CD8-positive, alpha-beta memory T cell (primary cell): ENCODE data around the gene NAPB. TPM values are rescaled to one million over a fixed set of nuclear protein-coding genes. Genes with fewer than 3 reads are reported as not detected.

Experiments
- CTCF ChIA-PET: fragments of 350-600 bp; sonication (Branson Sonifier 250); formaldehyde crosslinking; loops from one replicate; lab custom pipeline; 2021; ENCODE audit warnings: antibody characterized with exemption; lab: Charles Lee
- POLR2A ChIA-PET: fragments of 350-600 bp; sonication (Branson Sonifier 250); formaldehyde crosslinking; loops from one replicate; lab custom pipeline; 2021; ENCODE audit warnings: antibody characterized with exemption; lab: Charles Lee
- DNase-seq, 5 donors: peaks; one replicate each; pipeline versions ENCODE4 v3.0.0 to v3.0.0-alpha.2; 2020 to 2022; ENCODE audit warnings: mixed read lengths in 1 of 5
- H3K27ac ChIP-seq: one replicate; pipeline ENCODE4 v1.7.0; 2013; ENCODE audit warnings: low read depth, mild to moderate bottlenecking, low read length, moderate library complexity
- H3K27me3 ChIP-seq: 2 replicates; pipeline ENCODE4 v1.7.0; 2013; ENCODE audit warnings: low read length, mild to moderate bottlenecking; ENCODE audit not compliant: insufficient read depth, poor library complexity, severe bottlenecking
- H3K36me3 ChIP-seq: 2 replicates; pipeline ENCODE4 v1.7.0; 2013; ENCODE audit warnings: mild to moderate bottlenecking, low read length, moderate library complexity; ENCODE audit not compliant: insufficient read depth
- H3K4me1 ChIP-seq: 2 replicates; pipeline ENCODE4 v1.7.0; 2013; ENCODE audit warnings: mild to moderate bottlenecking, low read length, moderate library complexity; ENCODE audit not compliant: insufficient read depth
- H3K4me3 ChIP-seq: 2 replicates; pipeline ENCODE4 v1.7.0; 2013; ENCODE audit warnings: mild to moderate bottlenecking, low read length
- H3K9me3 ChIP-seq: 2 replicates; pipeline ENCODE4 v1.7.0; 2013; ENCODE audit warnings: mild to moderate bottlenecking, low read length
- H3K27ac Mint-ChIP-seq, 8 donors: one replicate each; pipeline ENCODE4 v1.8.0; 2020 to 2021; ENCODE audit warnings: mixed read lengths in 8 of 8, mild to moderate bottlenecking in 6 of 8, inconsistent platforms in 3 of 8, moderate library complexity in 3 of 8
- H3K27me3 Mint-ChIP-seq, 2 donors: one replicate each; pipeline ENCODE4 v1.8.0; 2020 to 2021; ENCODE audit warnings: mixed read lengths in 2 of 2, mild to moderate bottlenecking in 1 of 2, moderate library complexity in 1 of 2
- H3K36me3 Mint-ChIP-seq, 3 donors: one replicate each; pipeline ENCODE4 v1.8.0; 2020 to 2021; ENCODE audit warnings: mixed read lengths in 3 of 3, inconsistent platforms in 1 of 3, mild to moderate bottlenecking in 1 of 3
- H3K4me1 Mint-ChIP-seq, 3 donors: one replicate each; pipeline ENCODE4 v1.8.0; 2020 to 2021; ENCODE audit warnings: mixed read lengths in 3 of 3, inconsistent platforms in 1 of 3, mild to moderate bottlenecking in 1 of 3
- H3K4me3 Mint-ChIP-seq, 7 donors: one replicate each; pipeline ENCODE4 v1.8.0; 2020 to 2021; ENCODE audit warnings: mixed read lengths in 7 of 7, mild to moderate bottlenecking in 6 of 7, moderate library complexity in 4 of 7, inconsistent platforms in 2 of 7
- H3K9me3 Mint-ChIP-seq, 5 donors: one replicate each; pipeline ENCODE4 v1.8.0; 2020 to 2022; ENCODE audit warnings: mixed read lengths in 5 of 5, mild to moderate bottlenecking in 3 of 5, moderate library complexity in 2 of 5, inconsistent platforms in 1 of 5
- polyA plus RNA-seq: library from polyadenylated mRNA; unstranded; fragments of 300-500 nt; fragmentation: Illumina TruSeq; gene quantifications from one replicate; pipeline ENCODE4 v1.2.3, GENCODE V29; 2021
- total RNA-seq, 2 experiments: library from RNA; stranded (reverse); gene quantifications; one replicate each; pipeline ENCODE4 v1.2.3, GENCODE V29; 2021

NAPB gene
- total and polyA plus RNA-seq, 3 experiments from 2014 or later, result 5.2 to 7.6 (median 7.4) TPM

GRCh38 chr20:23437126-23437899 is 16.0 kb upstream of the NAPB start:
- Mint-ChIP-seq H3K4me3 (no peak overlapping the region), H3K27ac (peak overlapping the region in 1 of 8 donors; percentile 33), H3K4me1 (peaks cover 0 to 4% (median 0%) of the 10 kb centered on the region in 3 donors), H3K36me3 (no peaks in the 10 kb centered on the region), H3K27me3 (peaks cover 0 to 2% of the 10 kb centered on the region in 2 donors), H3K9me3 (no peaks in the 10 kb centered on the region)
- Histone ChIP-seq H3K4me1 (no peaks in the 10 kb centered on the region), H3K27me3 (no peaks in the 10 kb centered on the region), H3K27ac (no peak overlapping the region), H3K36me3 (no peaks in the 10 kb centered on the region), H3K4me3 (no peak overlapping the region), H3K9me3 (no peaks in the 10 kb centered on the region)
- DNase-seq, result no peak
- ChIA-PET CTCF (interaction anchor here (1.0 kb wide), 1 partner anchor 10 kb away, joined by 5 read pairs; no protein-coding TSS in a partner anchor), POLR2A (interaction anchor here (0.6 to 0.7 kb wide), 2 partner anchors 13 to 90 kb away, joined by 3 read pairs; no protein-coding TSS in a partner anchor)

GRCh38 chr20:23436681-23437080 is 15.4 kb upstream of the NAPB start:
- Mint-ChIP-seq H3K36me3 (no peaks in the 10 kb centered on the region), H3K4me3 (no peak overlapping the region), H3K9me3 (no peaks in the 10 kb centered on the region), H3K4me1 (peaks cover 0 to under 1% (median 0%) of the 10 kb centered on the region in 3 donors), H3K27me3 (peaks cover 0 to under 1% of the 10 kb centered on the region in 2 donors), H3K27ac (no peak overlapping the region)
- CTCF ChIA-PET, result interaction anchor here (1.0 kb wide), 1 partner anchor 10 kb away, joined by 5 read pairs; no protein-coding TSS in a partner anchor
- Histone ChIP-seq H3K4me1 (no peaks in the 10 kb centered on the region), H3K4me3 (no peak overlapping the region), H3K27me3 (no peaks in the 10 kb centered on the region), H3K27ac (no peak overlapping the region), H3K36me3 (no peaks in the 10 kb centered on the region), H3K9me3 (no peaks in the 10 kb centered on the region)
- POLR2A ChIA-PET, result interaction anchor here (0.6 kb wide), 1 partner anchor 90 kb away, joined by 3 read pairs; no protein-coding TSS in a partner anchor
- DNase-seq, result no peak

- CTCF ChIA-PET, result interaction anchor here (1.0 kb wide), 1 partner anchor 11 kb away, joined by 5 read pairs; no protein-coding TSS in a partner anchor
These were observed 14.6 kb upstream of the NAPB start for GRCh38 chr20:23435626-23436539.

GRCh38 chr20:23434521-23435313 is 13.4 kb upstream of the NAPB start:
- Mint-ChIP-seq H3K36me3 (no peaks in the 10 kb centered on the region), H3K27me3 (no peaks in the 10 kb centered on the region), H3K27ac (no peak overlapping the region), H3K4me3 (no peak overlapping the region), H3K9me3 (no peaks in the 10 kb centered on the region), H3K4me1 (no peaks in the 10 kb centered on the region)
- no peak for DNase-seq
- CTCF ChIA-PET, result no interaction called here
- H3K9me3 ChIP-seq, result no peaks in the 10 kb centered on the region
- no peak overlapping the region for H3K4me3 ChIP-seq
- H3K27me3 ChIP-seq, result no peaks in the 10 kb centered on the region
- POLR2A ChIA-PET, result no interaction called here
- H3K36me3 ChIP-seq, result no peaks in the 10 kb centered on the region
- H3K27ac ChIP-seq, result no peak overlapping the region
- H3K4me1 ChIP-seq, result no peaks in the 10 kb centered on the region

More at GRCh38 chr20:23435626-23436539, 14.6 kb upstream of the NAPB start:
- H3K9me3 Mint-ChIP-seq, result no peaks in the 10 kb centered on the region
- H3K4me1 ChIP-seq, result no peaks in the 10 kb centered on the region
- H3K36me3 Mint-ChIP-seq, result no peaks in the 10 kb centered on the region
- POLR2A ChIA-PET, result no interaction called here
- no peaks in the 10 kb centered on the region for H3K9me3 ChIP-seq
- no peak for DNase-seq
- H3K27me3 ChIP-seq, result no peaks in the 10 kb centered on the region
- peak overlapping the region in 1 of 7 donors; percentile 33 for H3K4me3 Mint-ChIP-seq
- no peaks in the 10 kb centered on the region for H3K27me3 Mint-ChIP-seq
- no peaks in the 10 kb centered on the region for H3K36me3 ChIP-seq
- no peak overlapping the region for H3K27ac ChIP-seq
- H3K4me1 Mint-ChIP-seq, result no peaks in the 10 kb centered on the region
- no peak overlapping the region for H3K4me3 ChIP-seq
- no peak overlapping the region for H3K27ac Mint-ChIP-seq

- Histone ChIP-seq H3K4me3 (no peak overlapping the region), H3K4me1 (no peaks in the 10 kb centered on the region), H3K9me3 (no peaks in the 10 kb centered on the region), H3K27ac (no peak overlapping the region), H3K36me3 (no peaks in the 10 kb centered on the region), H3K27me3 (no peaks in the 10 kb centered on the region)
- POLR2A ChIA-PET, result no interaction called here
- DNase-seq, result no peak
- no peak overlapping the region for H3K4me3 Mint-ChIP-seq
- CTCF ChIA-PET, result interaction anchor here (1.2 to 1.4 kb wide), 2 partner anchors 8 to 12 kb away, joined by 3 to 5 read pairs; partner anchors contain the start of gene NAPB
- H3K27me3 Mint-ChIP-seq, result no peaks in the 10 kb centered on the region
- no peaks in the 10 kb centered on the region for H3K9me3 Mint-ChIP-seq
- H3K36me3 Mint-ChIP-seq, result no peaks in the 10 kb centered on the region
- no peaks in the 10 kb centered on the region for H3K4me1 Mint-ChIP-seq
- H3K27ac Mint-ChIP-seq, result peak overlapping the region in 1 of 8 donors; percentile 36
These were observed 12.3 kb upstream of the NAPB start for GRCh38 chr20:23433628-23434027.

GRCh38 chr20:23425129-23425528 is 3.8 kb upstream of the NAPB start:
- Mint-ChIP-seq H3K4me1 (peaks cover 8 to 9% (median 8%) of the 10 kb centered on the region in 3 donors), H3K36me3 (no peaks in the 10 kb centered on the region), H3K27ac (no peak overlapping the region), H3K9me3 (no peaks in the 10 kb centered on the region), H3K4me3 (no peak overlapping the region), H3K27me3 (peaks cover 4 to 18% of the 10 kb centered on the region in 2 donors)
- Histone ChIP-seq H3K27ac (no peak overlapping the region), H3K36me3 (no peaks in the 10 kb centered on the region), H3K4me1 (peaks cover 1% of the 10 kb centered on the region), H3K9me3 (no peaks in the 10 kb centered on the region), H3K27me3 (no peaks in the 10 kb centered on the region), H3K4me3 (no peak overlapping the region)
- CTCF ChIA-PET, result no interaction called here
- POLR2A ChIA-PET, result no interaction called here
- DNase-seq, result no peak
